CD4-positive, alpha-beta memory T cell (primary cell): ENCODE measurements around the gene LTO1. TPM values are rescaled to one million over a fixed set of nuclear protein-coding genes. Genes with fewer than 3 reads are reported as not detected.
A peak's percentile ranks its signal among the peaks of the same experiment; 100 is the strongest.

Experiments used
- CTCF ChIA-PET: fragments of 350-600 bp; sonication (Branson Sonifier 250); formaldehyde crosslinking; loops from one replicate; lab custom pipeline; 2021; ENCODE audit warnings: inconsistent platforms; ENCODE audit not compliant: partially characterized antibody; lab: Charles Lee
- POLR2A ChIA-PET: fragments of 350-600 bp; sonication (Branson Sonifier 250); formaldehyde crosslinking; loops from one replicate; lab custom pipeline; 2021; ENCODE audit not compliant: partially characterized antibody; lab: Charles Lee
- DNase-seq, 5 donors: peaks; one replicate each; pipeline versions ENCODE4 v3.0.0 to v3.0.0-alpha.2; 2020 to 2022; ENCODE audit warnings: mixed read lengths in 1 of 5
- H3K27ac ChIP-seq: one replicate; pipeline ENCODE4 v1.7.0; 2013; ENCODE audit warnings: low read depth, low read length
- H3K27me3 ChIP-seq: 2 replicates; pipeline ENCODE4 v1.7.0; 2013; ENCODE audit warnings: mild to moderate bottlenecking, low read length, moderate library complexity; ENCODE audit not compliant: insufficient read depth
- H3K36me3 ChIP-seq: 2 replicates; pipeline ENCODE4 v1.7.0; 2013; ENCODE audit warnings: mild to moderate bottlenecking, low read length, moderate library complexity; ENCODE audit not compliant: insufficient read depth
- H3K4me1 ChIP-seq: 2 replicates; pipeline ENCODE4 v1.7.0; 2013; ENCODE audit warnings: mild to moderate bottlenecking, low read length, moderate library complexity; ENCODE audit not compliant: insufficient read depth
- H3K4me3 ChIP-seq, 2 donors: one replicate each; pipeline ENCODE4 v1.7.0; 2013; ENCODE audit warnings: low read length in 2 of 2, mild to moderate bottlenecking in 1 of 2
- H3K9me3 ChIP-seq, 2 donors: one replicate each; pipeline ENCODE4 v1.7.0; 2013; ENCODE audit warnings: low read length in 2 of 2, control low read depth in 1 of 2; ENCODE audit not compliant: control insufficient read depth in 1 of 2
- H3K27ac Mint-ChIP-seq, 7 donors: one replicate each; pipeline ENCODE4 v1.8.0; 2020 to 2021; ENCODE audit warnings: mixed read lengths in 7 of 7, mild to moderate bottlenecking in 6 of 7, inconsistent platforms in 3 of 7, moderate library complexity in 3 of 7
- H3K27me3 Mint-ChIP-seq, 2 donors: one replicate each; pipeline ENCODE4 v1.8.0; 2020 to 2021; ENCODE audit warnings: mixed read lengths in 2 of 2
- H3K36me3 Mint-ChIP-seq, 2 donors: one replicate each; pipeline ENCODE4 v1.8.0; 2020 to 2021; ENCODE audit warnings: mixed read lengths in 2 of 2, inconsistent platforms in 1 of 2, mild to moderate bottlenecking in 1 of 2
- H3K4me1 Mint-ChIP-seq, 4 donors: one replicate each; pipeline ENCODE4 v1.8.0; 2020 to 2021; ENCODE audit warnings: mixed read lengths in 4 of 4, mild to moderate bottlenecking in 1 of 4
- H3K4me3 Mint-ChIP-seq, 8 donors: one replicate each; pipeline ENCODE4 v1.8.0; 2020 to 2021; ENCODE audit warnings: mixed read lengths in 8 of 8, mild to moderate bottlenecking in 7 of 8, moderate library complexity in 6 of 8, inconsistent platforms in 3 of 8
- H3K9me3 Mint-ChIP-seq, 8 donors: one replicate each; pipeline ENCODE4 v1.8.0; 2020 to 2021; ENCODE audit warnings: mixed read lengths in 8 of 8, mild to moderate bottlenecking in 5 of 8, inconsistent platforms in 3 of 8, moderate library complexity in 1 of 8
- intact Hi-C: fragments of 100-400 bp; cut with micrococcal nuclease; formaldehyde crosslinking; loops from one replicate; pipeline ENCODE4 v1.15.1; 2023
- polyA plus RNA-seq, 2 donors: library from polyadenylated mRNA; unstranded; fragments of 300-500 nt; fragmentation: Illumina TruSeq; gene quantifications; one replicate each; pipeline ENCODE4 v1.2.3, GENCODE V29; 2021
- total RNA-seq, 2 experiments: library from RNA; stranded (reverse); gene quantifications; one replicate each; pipeline ENCODE4 v1.2.3, GENCODE V29; 2021

The LTO1 gene
- total and polyA plus RNA-seq, 4 experiments from 2014 or later = 13.3 to 63.0 (median 39.5) TPM

- Histone ChIP-seq H3K4me3 (no peak overlapping the region), H3K4me1 (peaks cover 9% of the 10 kb centered on the region), H3K9me3 (no peaks in the 10 kb centered on the region), H3K27me3 (no peaks in the 10 kb centered on the region), H3K27ac (no peak overlapping the region), H3K36me3 (peaks cover 38% of the 10 kb centered on the region)
- CTCF ChIA-PET = no interaction called here
- intact Hi-C loops = no loop called here
- no peaks in the 10 kb centered on the region for H3K9me3 Mint-ChIP-seq
- H3K36me3 Mint-ChIP-seq = peaks cover 33 to 56% of the 10 kb centered on the region in 2 donors
- no peak overlapping the region for H3K4me3 Mint-ChIP-seq
- no peak for DNase-seq
- no peaks in the 10 kb centered on the region for H3K27me3 Mint-ChIP-seq
- H3K27ac Mint-ChIP-seq = no peak overlapping the region
- POLR2A ChIA-PET = no interaction called here
- H3K4me1 Mint-ChIP-seq = peaks cover 5 to 15% (median 8%) of the 10 kb centered on the region in 4 donors
Measured at GRCh38 chr11:69666752-69667536, 8.2 kb downstream of the LTO1 start.

DNA sequence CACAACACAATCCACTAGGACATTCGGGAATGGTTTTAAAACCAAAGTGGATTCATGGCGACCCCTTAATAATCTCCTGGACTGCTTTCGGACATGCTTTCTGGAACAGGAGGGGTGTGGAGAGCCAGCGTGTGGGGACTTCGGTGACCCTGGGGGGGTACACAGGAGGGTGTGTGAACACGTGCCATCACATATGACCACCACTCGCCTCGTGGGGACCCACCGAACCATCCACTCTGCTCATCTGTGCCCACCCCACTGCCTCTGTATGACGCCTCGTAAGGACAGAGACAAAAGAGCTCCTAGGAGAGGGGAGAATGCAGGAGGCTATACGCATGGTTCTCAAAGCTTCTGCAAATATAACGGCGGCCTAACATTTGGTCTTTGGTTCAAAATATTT is 8.9 kb downstream of the LTO1 start:
- no peaks in the 10 kb centered on the region for H3K27me3 Mint-ChIP-seq
- Histone ChIP-seq H3K27me3 (no peaks in the 10 kb centered on the region), H3K9me3 (no peaks in the 10 kb centered on the region), H3K36me3 (peaks cover 35% of the 10 kb centered on the region), H3K4me1 (peaks cover 8% of the 10 kb centered on the region), H3K27ac (no peak overlapping the region), H3K4me3 (no peak overlapping the region)
- POLR2A ChIA-PET = no interaction called here
- H3K36me3 Mint-ChIP-seq = peaks cover 27 to 54% of the 10 kb centered on the region in 2 donors
- no peak overlapping the region for H3K27ac Mint-ChIP-seq
- peaks cover 2 to 14% (median 6%) of the 10 kb centered on the region in 4 donors for H3K4me1 Mint-ChIP-seq
- H3K4me3 Mint-ChIP-seq = no peak overlapping the region
- intact Hi-C loops = no loop called here
- CTCF ChIA-PET = no interaction called here
- no peaks in the 10 kb centered on the region for H3K9me3 Mint-ChIP-seq
- no peak for DNase-seq

DNA sequence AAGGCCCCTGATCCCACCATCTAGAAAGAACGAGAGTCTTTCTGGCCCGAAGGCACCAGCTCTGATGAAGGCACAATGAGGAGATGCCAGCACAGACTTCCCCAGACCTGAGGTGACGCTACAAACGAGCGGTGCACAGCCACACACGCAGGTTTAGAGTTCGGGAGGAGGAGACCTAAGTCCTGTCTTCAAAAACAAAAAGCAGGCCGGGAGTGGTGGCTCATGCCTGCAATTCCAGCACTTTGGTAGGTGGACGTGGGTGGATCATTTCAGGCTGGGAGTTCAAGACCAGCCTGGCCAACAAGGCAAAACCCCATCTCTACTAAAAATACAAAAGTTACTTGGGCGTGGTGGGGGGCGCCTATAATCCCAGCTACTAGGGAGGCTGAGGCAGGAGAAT is 9.5 kb downstream of the LTO1 start:
- Histone ChIP-seq H3K4me1 (peaks cover 8% of the 10 kb centered on the region), H3K9me3 (no peaks in the 10 kb centered on the region), H3K27ac (no peak overlapping the region), H3K27me3 (no peaks in the 10 kb centered on the region), H3K4me3 (no peak overlapping the region), H3K36me3 (peaks cover 33% of the 10 kb centered on the region)
- ChIA-PET POLR2A (no interaction called here), CTCF (interaction anchor here (0.6 kb wide), 1 partner anchor 378 kb away, joined by 3 read pairs; no protein-coding TSS in a partner anchor)
- Mint-ChIP-seq H3K4me3 (no peak overlapping the region), H3K36me3 (peaks cover 26 to 53% of the 10 kb centered on the region in 2 donors), H3K27ac (no peak overlapping the region), H3K9me3 (no peaks in the 10 kb centered on the region), H3K27me3 (no peaks in the 10 kb centered on the region), H3K4me1 (peaks cover 2 to 14% (median 5%) of the 10 kb centered on the region in 4 donors)
- intact Hi-C loops = no loop called here
- DNase-seq = no peak

GRCh38 chr11:69664901-69665300 is 10.3 kb downstream of the LTO1 start:
- DNase-seq = no peak
- Histone ChIP-seq H3K4me1 (peaks cover under 1% of the 10 kb centered on the region), H3K9me3 (no peaks in the 10 kb centered on the region), H3K27me3 (no peaks in the 10 kb centered on the region), H3K36me3 (peaks cover 26% of the 10 kb centered on the region), H3K4me3 (no peak overlapping the region), H3K27ac (no peak overlapping the region)
- intact Hi-C loops = no loop called here
- peaks cover 26 to 48% of the 10 kb centered on the region in 2 donors for H3K36me3 Mint-ChIP-seq
- ChIA-PET CTCF (interaction anchor here (0.6 kb wide), 1 partner anchor 378 kb away, joined by 3 read pairs; no protein-coding TSS in a partner anchor), POLR2A (no interaction called here)
- H3K27me3 Mint-ChIP-seq = no peaks in the 10 kb centered on the region
- H3K4me1 Mint-ChIP-seq = peaks cover 0 to 7% (median under 1%) of the 10 kb centered on the region in 4 donors
- no peak overlapping the region for H3K27ac Mint-ChIP-seq
- H3K4me3 Mint-ChIP-seq = no peak overlapping the region
- H3K9me3 Mint-ChIP-seq = no peaks in the 10 kb centered on the region

DNA sequence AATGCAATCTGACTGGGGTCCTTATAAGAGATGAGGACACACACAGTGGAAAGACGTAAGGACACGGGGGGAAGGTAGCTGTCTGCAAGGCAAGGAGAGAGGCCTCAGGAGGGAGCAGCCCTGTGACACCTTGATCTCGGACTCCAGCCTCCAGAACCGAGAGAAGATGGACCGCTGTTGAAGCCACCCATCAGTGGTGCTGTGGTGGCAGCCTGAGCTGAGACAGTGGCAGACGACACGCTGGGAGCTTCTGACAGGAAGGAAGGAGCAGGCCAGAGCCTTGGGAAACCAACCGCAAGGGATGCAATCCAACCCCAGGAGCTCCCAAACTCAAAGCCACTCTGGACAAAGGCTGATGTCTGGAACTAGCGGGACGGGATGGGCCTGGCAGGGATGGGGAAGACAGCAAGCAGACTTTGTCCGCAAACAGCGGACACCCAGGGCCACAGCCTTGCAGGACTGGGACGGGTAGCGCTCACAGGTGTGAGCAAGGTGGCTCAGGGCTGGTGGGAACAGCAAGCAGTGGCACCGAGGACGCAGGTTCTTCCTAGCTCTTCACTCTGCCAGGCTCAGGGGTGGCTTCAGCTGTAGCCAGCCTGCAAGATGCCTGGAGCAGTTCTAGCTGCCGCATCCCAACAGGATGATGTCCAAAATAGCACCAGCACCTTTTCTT is 10.9 kb downstream of the LTO1 start:
- Histone ChIP-seq H3K9me3 (no peaks in the 10 kb centered on the region), H3K36me3 (peaks cover 19% of the 10 kb centered on the region), H3K27me3 (no peaks in the 10 kb centered on the region), H3K4me3 (no peak overlapping the region), H3K4me1 (no peaks in the 10 kb centered on the region), H3K27ac (no peak overlapping the region)
- intact Hi-C loops = no loop called here
- Mint-ChIP-seq H3K27me3 (no peaks in the 10 kb centered on the region), H3K4me3 (no peak overlapping the region), H3K4me1 (peaks cover 0 to 3% (median 1%) of the 10 kb centered on the region in 4 donors), H3K27ac (peak overlapping the region in 1 of 7 donors; percentile 53), H3K9me3 (no peaks in the 10 kb centered on the region), H3K36me3 (peaks cover 26 to 46% of the 10 kb centered on the region in 2 donors)
- POLR2A ChIA-PET = no interaction called here
- CTCF ChIA-PET = no interaction called here
- no peak for DNase-seq

GRCh38 chr11:69663326-69663725 is 11.8 kb downstream of the LTO1 start:
- H3K27ac ChIP-seq = no peak overlapping the region
- H3K27me3 ChIP-seq = no peaks in the 10 kb centered on the region
- no peaks in the 10 kb centered on the region for H3K4me1 ChIP-seq
- Mint-ChIP-seq H3K9me3 (no peaks in the 10 kb centered on the region), H3K4me3 (no peak overlapping the region), H3K27ac (peak overlapping the region in 1 of 7 donors; percentile 17), H3K27me3 (no peaks in the 10 kb centered on the region), H3K4me1 (peaks cover 0 to 1% (median under 1%) of the 10 kb centered on the region in 4 donors), H3K36me3 (peaks cover 23 to 43% of the 10 kb centered on the region in 2 donors)
- H3K9me3 ChIP-seq = no peaks in the 10 kb centered on the region
- H3K4me3 ChIP-seq = no peak overlapping the region
- intact Hi-C loops = no loop called here
- peaks cover 17% of the 10 kb centered on the region for H3K36me3 ChIP-seq
- DNase-seq = no peak
- POLR2A ChIA-PET = no interaction called here
- CTCF ChIA-PET = no interaction called here

DNA sequence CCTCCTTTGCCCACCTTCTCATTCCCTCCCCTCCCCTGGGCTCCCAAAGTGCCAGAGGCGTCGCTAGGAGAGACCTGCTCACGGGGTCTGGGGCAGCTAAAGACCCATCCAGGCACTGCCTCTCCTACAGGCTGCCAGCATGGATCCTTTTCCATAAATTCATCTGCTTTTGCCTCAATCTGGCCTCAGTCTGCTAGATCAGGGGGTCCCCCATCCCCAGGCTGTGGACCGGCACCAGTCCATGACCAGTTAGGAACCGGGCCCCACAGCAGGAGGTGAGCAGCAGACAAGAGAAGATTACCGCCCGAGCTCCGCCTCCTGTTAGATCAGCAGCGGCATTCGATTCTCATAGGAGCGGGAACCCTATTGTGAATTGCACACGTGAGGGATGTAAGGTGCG is 12.3 kb downstream of the LTO1 start:
- H3K27ac Mint-ChIP-seq = no peak overlapping the region
- Histone ChIP-seq H3K36me3 (peaks cover 17% of the 10 kb centered on the region), H3K4me1 (no peaks in the 10 kb centered on the region), H3K4me3 (no peak overlapping the region), H3K27me3 (no peaks in the 10 kb centered on the region), H3K9me3 (no peaks in the 10 kb centered on the region), H3K27ac (no peak overlapping the region)
- H3K4me3 Mint-ChIP-seq = no peak overlapping the region
- CTCF ChIA-PET = interaction anchor here (1.2 kb wide), 1 partner anchor 8 kb away, joined by 5 read pairs; no protein-coding TSS in a partner anchor
- intact Hi-C loops = no loop called here
- peaks cover 0 to 1% (median under 1%) of the 10 kb centered on the region in 4 donors for H3K4me1 Mint-ChIP-seq
- no peaks in the 10 kb centered on the region for H3K9me3 Mint-ChIP-seq
- peaks cover 21 to 39% of the 10 kb centered on the region in 2 donors for H3K36me3 Mint-ChIP-seq
- DNase-seq = no peak
- POLR2A ChIA-PET = no interaction called here
- H3K27me3 Mint-ChIP-seq = no peaks in the 10 kb centered on the region
